OCI-LY7 (cell line): ENCODE results near the gene KCNQ1.

Source experiments
- CTCF ChIP-seq: fragments of 200-600 bp; sonication (generic); conservative IDR thresholded peaks from 2 replicates; pipeline ENCODE4 v1.5.1; 2014; ENCODE audit warnings: mild to moderate bottlenecking, antibody characterized with exemption, low read length, moderate library complexity, mixed read lengths
- EZH2phosphoT487 ChIP-seq: fragments of 200-600 bp; sonication (generic); IDR thresholded peaks from 2 replicates; pipeline ENCODE4 v1.6.1; 2018; ENCODE audit warnings: low read depth, borderline replicate concordance, mild to moderate bottlenecking, mixed run types, antibody characterized with exemption, low read length, moderate library complexity, mixed read lengths

DNA sequence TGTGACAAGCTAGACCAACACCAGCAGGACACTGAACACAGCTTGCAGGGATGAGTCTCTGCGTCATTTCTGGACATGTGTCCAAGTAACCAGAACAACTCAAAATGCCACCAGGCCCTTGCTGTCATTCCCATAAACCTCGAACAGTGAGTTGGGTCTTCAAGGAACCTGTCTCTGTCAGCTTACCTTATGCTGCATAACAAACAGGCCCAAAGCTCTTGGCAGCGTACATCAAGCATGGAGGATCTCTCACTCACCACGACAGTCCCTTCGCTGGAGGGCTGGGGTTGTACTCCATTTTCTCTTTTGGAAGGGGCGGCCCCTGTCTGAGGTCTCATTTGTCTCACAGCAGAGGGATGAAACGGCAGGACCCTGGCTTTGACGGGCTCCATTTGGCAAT is 434.0 kb downstream of the KCNQ1 start:
- no peak for TF ChIP-seq EZH2phosphoT487
- TF ChIP-seq CTCF: no peak
